Activated CD8-positive, alpha-beta memory T cell treated with anti-CD3 and anti-CD28 coated beads for 1 hour (primary cell): ENCODE data around the gene PARL.

Source experiments
- DNase-seq, 2 donors: peaks; one replicate each; pipeline ENCODE4 v3.0.0-alpha.2; 2020; ENCODE audit warnings: low read depth in 1 of 2; ENCODE audit errors: extremely low read depth in 1 of 2

The PARL gene

DNA sequence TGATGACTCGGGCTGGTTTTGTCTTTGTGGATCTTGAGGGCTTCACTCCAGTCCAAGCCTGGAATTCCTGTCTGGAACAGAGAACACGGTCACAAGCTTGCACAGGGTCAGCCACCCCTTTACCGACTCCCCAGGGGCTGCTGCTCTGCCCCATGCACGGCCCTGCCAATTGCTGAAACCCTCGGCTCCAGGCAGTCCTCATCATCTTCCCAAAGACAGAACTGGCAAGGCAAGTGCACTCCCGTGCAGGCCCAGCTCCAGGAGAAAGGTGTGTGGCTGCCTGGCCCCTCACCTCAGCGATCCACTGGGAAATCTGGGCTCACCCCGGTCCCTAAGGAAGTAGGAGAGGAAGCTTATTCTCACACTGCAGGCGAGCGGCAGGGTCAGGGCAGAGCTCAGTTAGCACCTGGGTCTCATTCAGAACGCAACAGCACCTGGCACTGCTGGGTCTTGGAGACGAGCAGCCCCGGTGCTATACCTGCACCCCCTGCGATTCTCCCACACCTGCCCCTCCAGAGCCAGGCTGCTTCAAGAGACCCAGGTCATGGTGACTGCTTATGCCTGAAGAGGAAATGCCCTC, 66.5 kb downstream of the PARL start:
- no peak for DNase-seq

DNA sequence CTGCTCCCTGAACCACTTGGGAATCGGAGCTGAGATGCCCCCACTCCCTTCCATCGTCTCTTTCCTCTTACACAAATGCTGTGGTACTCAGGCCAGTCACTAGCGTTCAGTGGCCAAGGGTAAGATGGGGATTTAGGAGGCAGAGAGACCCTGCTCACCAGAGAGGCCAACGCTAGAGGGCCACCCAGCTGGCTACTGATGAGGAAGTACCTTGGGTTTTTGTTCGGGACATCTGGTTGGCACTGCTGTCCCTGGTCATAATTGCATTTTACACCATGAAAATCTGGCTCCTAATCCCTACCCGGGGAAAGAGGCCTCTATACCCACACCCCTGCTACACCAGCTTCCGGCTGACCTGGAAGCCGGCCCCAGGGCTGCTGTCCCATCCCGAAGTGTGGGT, 67.0 kb downstream of the PARL start:
- DNase-seq, result no peak

DNA sequence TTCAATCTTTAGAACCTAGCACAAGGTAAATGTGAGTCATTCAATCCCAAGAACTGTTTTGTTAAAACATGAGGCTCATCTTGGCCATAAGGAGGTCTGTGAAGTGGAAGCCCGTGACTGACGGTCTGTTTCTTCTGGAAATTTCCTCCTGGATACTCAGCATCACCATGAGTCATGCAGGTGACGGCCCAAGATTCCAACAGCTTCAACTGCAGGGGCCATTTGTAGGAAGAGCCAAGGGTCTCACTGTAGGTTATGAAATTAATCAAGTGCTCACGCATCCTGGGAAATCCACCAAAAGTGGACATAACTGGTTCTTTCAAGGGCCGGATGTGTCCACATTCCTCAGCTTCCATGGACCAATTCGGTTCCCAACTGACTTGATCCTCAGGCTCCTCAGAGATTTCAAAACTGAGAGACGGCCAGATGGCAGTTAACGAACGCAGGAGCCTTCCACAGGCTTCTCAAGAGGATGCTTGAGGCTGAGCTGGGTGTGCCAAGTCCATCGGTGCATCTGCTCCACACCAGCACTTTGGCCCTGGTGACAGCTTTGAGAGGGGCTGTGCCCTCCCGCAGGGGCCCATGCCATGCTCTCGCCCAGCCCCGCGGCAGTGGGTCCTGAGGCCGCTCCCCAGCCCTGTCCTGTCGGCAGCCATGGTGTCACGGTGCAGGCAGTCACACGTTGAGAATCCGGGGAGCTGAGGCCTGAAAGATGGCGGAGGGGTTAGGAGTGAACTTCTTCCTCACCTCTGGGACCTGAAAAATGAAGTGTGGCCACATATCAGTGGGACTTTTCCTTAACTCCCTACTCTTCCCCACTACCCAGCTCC, 67.8 kb downstream of the PARL start:
- DNase-seq, result no peak

DNA sequence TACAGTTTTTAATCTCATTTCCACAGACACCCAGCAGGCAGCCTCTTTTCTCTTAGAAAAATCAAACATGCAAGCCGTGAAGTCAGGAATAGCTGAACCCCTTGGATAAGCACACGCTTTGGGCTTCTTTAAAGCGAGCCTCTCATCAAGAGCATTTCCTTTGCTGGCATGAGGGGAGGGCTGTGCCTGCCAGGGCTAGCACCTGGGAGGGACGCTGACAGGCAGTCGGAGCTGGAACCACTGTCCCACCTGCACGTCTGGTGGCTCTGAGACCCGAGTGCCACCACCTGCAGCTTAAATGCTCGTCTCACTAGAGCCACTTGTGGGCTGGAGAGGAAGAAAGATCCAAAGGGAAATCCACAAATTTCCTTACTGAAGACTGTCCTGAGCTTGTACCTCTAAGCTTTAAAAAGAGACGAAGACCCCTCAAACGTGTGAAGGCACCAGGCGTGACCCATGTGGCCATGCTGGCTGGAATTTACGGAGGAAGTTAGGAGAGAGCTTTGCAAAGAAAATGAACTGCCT, 68.7 kb downstream of the PARL start:
- no peak for DNase-seq

- DNase-seq, result no peak
These were observed 69.1 kb downstream of the PARL start for GRCh38 chr3:183815563-183815940.

- no peak for DNase-seq
These were observed 70.4 kb downstream of the PARL start for GRCh38 chr3:183814240-183814639.

GRCh38 chr3:183812761-183813445, 71.8 kb downstream of the PARL start:
- no peak for DNase-seq

- DNase-seq, result no peak
These were observed 73.0 kb downstream of the PARL start for GRCh38 chr3:183811638-183812037.

- DNase-seq, result no peak
These were observed 73.8 kb downstream of the PARL start for GRCh38 chr3:183810643-183811594.

GRCh38 chr3:183809270-183809669, 75.4 kb downstream of the PARL start:
- no peak for DNase-seq

DNA sequence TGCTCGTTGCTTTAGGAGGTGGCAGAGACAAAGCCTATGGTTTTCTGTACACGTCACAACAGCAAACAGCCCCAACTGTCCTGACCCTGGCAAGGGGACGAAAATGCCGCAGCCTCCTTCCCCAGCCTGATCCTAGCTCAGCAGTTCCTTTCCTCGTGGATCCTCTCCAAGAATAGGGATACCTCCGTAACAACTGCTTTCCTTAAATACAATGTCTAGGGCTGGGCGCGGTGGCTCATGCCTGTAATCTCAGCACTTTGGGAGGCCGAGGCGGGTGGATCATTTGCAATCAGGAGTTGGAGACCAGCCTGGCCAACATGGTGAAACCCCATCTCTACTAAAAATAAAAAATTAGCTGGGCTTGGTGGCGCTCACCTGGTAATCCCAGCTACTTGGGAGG, 76.3 kb downstream of the PARL start:
- DNase-seq, result no peak

- DNase-seq, result no peak
These were observed 76.8 kb downstream of the PARL start for GRCh38 chr3:183807881-183808280.

DNA sequence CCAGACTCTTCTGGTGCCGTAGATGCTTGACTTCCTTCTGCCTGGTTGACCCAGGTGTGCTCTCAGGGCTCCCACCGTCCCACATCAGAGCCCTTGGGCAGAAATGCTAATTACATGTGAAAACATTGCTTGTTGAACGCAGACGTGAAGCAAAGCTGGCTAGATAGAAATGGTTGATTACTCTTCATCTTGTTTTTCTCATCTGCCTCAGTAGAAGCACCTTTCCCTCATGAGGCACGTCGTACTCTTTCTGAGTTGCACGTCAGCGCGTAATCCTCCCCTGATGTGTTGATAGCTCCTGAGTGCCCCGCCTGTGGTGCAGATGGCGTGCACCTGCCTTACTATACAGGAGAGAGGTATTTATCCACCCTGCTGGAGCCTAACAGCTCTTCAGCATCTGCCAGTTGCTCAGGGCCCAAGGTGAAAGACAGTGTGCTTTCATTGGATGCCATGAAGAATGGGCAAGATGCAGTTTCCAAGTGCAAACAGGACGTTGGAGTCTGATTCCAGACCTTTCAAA, 77.4 kb downstream of the PARL start:
- no peak for DNase-seq

GRCh38 chr3:183802989-183803388, 81.7 kb downstream of the PARL start:
- no peak for DNase-seq

- DNase-seq, result no peak
These were observed 83.1 kb downstream of the PARL start for GRCh38 chr3:183801601-183802000.

- DNase-seq, result no peak
These were observed 84.3 kb downstream of the PARL start for GRCh38 chr3:183800243-183800863.

DNA sequence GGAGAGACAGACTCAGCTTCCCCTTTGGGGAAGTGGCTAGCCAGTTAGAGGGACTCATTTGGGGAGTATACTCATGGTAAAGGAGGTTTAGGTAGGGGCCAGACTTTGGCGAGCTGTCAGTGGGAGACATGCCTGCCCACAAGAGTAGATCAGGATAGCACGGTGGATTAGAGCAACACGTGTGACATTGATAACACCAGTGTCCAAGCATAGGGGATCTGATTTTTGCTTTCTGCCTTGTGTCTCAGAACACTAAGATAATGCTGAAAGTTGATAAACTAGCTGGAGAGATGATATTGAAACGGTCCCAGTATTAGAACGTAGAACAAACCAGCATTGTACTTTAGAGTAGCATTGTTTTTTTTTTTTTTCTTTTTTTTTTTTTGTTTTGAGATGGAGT, 85.2 kb downstream of the PARL start:
- no peak for DNase-seq

GRCh38 chr3:183797996-183798395, 86.7 kb downstream of the PARL start:
- no peak for DNase-seq

- DNase-seq, result no peak
These were observed 88.3 kb downstream of the PARL start for GRCh38 chr3:183796372-183796771.

DNA sequence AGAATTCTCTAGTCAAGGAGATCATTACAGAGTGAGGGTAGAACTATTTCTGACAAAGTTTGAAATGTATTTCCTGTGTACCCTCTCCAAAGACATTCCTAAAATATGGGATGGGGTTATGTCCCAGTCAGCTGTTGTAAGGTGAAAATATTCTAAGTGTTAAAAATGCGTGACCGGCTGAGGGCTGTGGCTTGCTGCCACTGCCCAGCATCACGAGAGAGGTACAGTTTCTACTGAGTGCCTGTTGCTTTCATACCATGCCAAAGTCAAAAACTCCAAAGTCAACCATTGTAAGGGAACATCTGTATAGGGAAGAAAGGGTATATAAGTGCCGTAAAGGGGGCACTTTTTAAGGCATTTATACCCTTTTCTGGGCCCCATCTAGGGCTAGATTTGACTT, 90.2 kb downstream of the PARL start:
- DNase-seq, result no peak
